GM12891 (cell line): ENCODE measurements around the gene LAMB4.

Source experiments
- DNase-seq: peaks from one replicate; pipeline ENCODE4 v3.0.0; 2011; ENCODE audit warnings: low spot score; ENCODE audit not compliant: insufficient read length
- FAIRE-seq: peaks from 2 replicates; lab custom pipeline; 2011; peaks lifted over from hg19 to GRCh38; lab: Jason Lieb, UNC
- PAX5 ChIP-seq: IDR thresholded peaks from 2 replicates; pipeline ENCODE4 v1.6.1; 2011; ENCODE audit warnings: low read length, moderate library complexity, mild to moderate bottlenecking; ENCODE audit not compliant: insufficient read depth, severe bottlenecking
- POLR2A ChIP-seq: IDR thresholded peaks from 2 replicates; pipeline ENCODE4 v1.6.1; 2011; ENCODE audit warnings: low read depth, low read length, control low read depth
- POLR2AphosphoS5 ChIP-seq: IDR thresholded peaks from 2 replicates; pipeline ENCODE4 v1.6.1; 2011; ENCODE audit warnings: low read depth, low read length, control low read depth
- POU2F2 ChIP-seq: IDR thresholded peaks from 2 replicates; pipeline ENCODE4 v1.6.1; 2011; ENCODE audit warnings: low read depth, mild to moderate bottlenecking, control low read depth, low read length, moderate library complexity
- SPI1 ChIP-seq: IDR thresholded peaks from 2 replicates; pipeline ENCODE4 v1.6.1; 2011; ENCODE audit warnings: low read depth, low read length, control low read depth
- TAF1 ChIP-seq: IDR thresholded peaks from 2 replicates; pipeline ENCODE4 v1.6.1; 2011; ENCODE audit warnings: low read depth, low read length, control low read depth

The LAMB4 gene

GRCh38 chr7:108073305-108074070, 56.7 kb downstream of the LAMB4 start:
- no peak for FAIRE-seq

GRCh38 chr7:108072739-108073138, 57.4 kb downstream of the LAMB4 start:
- DNase-seq (no peak), FAIRE-seq (no peak)
- TF ChIP-seq TAF1 (no peak), POLR2AphosphoS5 (no peak), SPI1 (no peak), POU2F2 (no peak), POLR2A (no peak), PAX5 (no peak)

More at GRCh38 chr7:108073305-108074070, 56.7 kb downstream of the LAMB4 start:
- no peak for DNase-seq
- TF ChIP-seq POLR2A (no peak), SPI1 (no peak), TAF1 (no peak), POU2F2 (no peak), POLR2AphosphoS5 (no peak), PAX5 (no peak)

- no peak for FAIRE-seq
- DNase-seq, result no peak
- TF ChIP-seq POLR2AphosphoS5 (no peak), SPI1 (no peak), POLR2A (no peak), TAF1 (no peak), PAX5 (no peak), POU2F2 (no peak)
These were observed 58.0 kb downstream of the LAMB4 start for GRCh38 chr7:108072116-108072515.

GRCh38 chr7:108071551-108071950, 58.6 kb downstream of the LAMB4 start:
- DNase-seq (no peak), FAIRE-seq (no peak)
- TF ChIP-seq SPI1 (no peak), POLR2A (no peak)

DNA sequence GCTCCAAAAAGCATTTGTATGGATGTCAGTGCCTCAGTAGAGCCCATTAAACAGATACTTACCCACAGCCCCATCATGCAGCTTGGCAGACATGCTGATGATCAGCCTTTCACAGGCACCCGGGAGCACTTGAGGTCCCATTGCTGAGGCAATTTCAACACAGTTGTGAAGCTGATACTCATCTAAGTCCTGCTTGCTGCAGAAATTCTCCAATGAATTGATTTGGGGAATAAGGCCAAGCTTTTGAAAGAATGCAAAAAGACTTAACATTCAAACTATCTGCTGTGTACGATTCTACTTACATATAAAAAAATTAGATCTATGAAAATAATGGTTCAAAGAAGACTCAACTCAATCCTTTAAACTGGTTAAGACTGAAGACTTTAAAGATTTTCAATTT, 60.5 kb downstream of the LAMB4 start:
- no peak for TF ChIP-seq TAF1
- no peak for TF ChIP-seq POU2F2
- TF ChIP-seq PAX5, result no peak
- TF ChIP-seq POLR2AphosphoS5, result no peak
- TF ChIP-seq SPI1, result no peak
- TF ChIP-seq POLR2A, result no peak
- FAIRE-seq (no peak), DNase-seq (no peak)

DNA sequence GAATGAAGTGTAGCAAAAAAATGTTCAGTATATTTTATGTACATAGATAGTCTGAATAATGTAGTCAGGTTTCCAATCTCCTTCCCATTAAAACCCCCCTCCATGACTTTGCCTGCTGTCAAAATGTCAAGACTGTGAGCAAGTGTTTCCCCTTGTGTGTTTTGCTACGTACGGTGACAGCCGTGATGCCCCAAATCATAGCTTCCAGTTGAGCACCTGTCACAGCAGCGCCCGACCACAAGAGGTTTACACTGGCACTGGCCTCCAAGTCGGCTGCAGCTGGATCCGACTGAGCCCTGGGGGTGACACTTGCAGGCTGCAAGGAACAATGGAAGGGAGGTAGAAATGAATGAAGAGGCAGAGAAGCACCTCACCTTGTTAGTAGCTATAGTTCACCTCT, 62.3 kb downstream of the LAMB4 start:
- FAIRE-seq, result no peak
- TF ChIP-seq SPI1 (no peak), POU2F2 (no peak), POLR2AphosphoS5 (no peak), TAF1 (no peak), PAX5 (no peak), POLR2A (no peak)
- DNase-seq, result no peak

- no peak for TF ChIP-seq TAF1
- no peak for TF ChIP-seq SPI1
- TF ChIP-seq POU2F2, result no peak
- no peak for TF ChIP-seq POLR2AphosphoS5
- no peak for TF ChIP-seq POLR2A
- TF ChIP-seq PAX5, result no peak
- FAIRE-seq (no peak), DNase-seq (no peak)
These were observed 63.7 kb downstream of the LAMB4 start for GRCh38 chr7:108066486-108066885.

DNA sequence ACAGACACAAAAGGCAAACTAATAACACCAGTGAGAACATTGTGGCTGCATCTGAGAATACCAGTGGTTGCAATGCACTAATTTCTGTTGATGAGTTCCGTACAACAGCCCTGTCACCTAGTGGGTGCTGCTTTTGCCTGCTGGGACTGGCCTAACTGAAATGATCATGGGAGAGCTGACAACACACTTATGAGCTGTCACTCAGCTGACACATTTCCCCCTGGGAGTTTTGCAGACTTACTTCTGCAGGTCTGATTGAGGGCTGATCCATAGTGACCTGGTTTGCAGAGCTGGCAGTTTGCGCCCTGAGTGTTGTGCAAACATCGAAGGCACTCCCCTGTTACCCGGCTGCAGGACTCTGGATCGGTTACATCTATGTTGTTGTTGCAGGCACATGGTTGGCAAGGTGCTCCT, 66.6 kb downstream of the LAMB4 start:
- DNase-seq, result no peak
- TF ChIP-seq POU2F2, result no peak
- no peak for TF ChIP-seq POLR2AphosphoS5
- no peak for TF ChIP-seq PAX5
- TF ChIP-seq SPI1, result 0 out of 2 replicates have a peak, but pooled peaks have one; percentile 3
- FAIRE-seq, result no peak

DNA sequence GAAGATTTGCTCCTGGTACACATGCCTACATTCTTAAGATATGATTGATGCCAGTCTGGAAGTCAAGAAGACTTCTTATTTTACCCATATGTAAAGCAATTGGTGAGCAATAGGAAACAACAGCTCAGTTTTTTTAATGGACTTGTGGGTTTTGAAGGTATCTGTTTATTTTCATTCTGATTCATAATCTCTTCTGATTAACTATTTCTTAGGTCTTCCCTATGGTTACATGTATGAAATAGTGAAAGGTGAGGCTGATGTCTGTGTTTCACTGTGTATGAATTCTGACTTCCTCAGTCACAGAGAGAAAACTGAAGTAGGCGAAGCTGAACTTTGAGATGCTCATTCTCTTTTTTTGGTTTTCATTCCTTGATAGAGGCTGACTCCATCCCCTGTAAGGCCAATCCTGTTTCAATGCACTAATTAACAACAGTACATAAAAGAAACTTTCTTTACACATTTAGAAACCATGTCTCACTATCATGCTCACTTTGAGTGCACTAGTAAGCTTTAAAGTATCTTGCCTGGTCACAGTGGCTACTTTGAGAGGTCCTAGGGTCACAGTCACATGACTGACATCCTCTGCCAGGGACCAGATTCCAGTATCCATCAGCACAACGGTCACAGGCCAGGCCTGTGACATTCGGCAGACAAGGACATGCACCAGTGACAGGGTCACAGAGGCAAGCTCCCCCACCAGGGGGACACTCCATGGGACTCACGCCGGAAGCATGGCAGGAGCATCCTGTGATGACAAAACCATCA, 67.7 kb downstream of the LAMB4 start:
- TF ChIP-seq POU2F2 (no peak), POLR2A (no peak), TAF1 (no peak), SPI1 (no peak), POLR2AphosphoS5 (no peak), PAX5 (no peak)
- FAIRE-seq (no peak), DNase-seq (no peak)

DNA sequence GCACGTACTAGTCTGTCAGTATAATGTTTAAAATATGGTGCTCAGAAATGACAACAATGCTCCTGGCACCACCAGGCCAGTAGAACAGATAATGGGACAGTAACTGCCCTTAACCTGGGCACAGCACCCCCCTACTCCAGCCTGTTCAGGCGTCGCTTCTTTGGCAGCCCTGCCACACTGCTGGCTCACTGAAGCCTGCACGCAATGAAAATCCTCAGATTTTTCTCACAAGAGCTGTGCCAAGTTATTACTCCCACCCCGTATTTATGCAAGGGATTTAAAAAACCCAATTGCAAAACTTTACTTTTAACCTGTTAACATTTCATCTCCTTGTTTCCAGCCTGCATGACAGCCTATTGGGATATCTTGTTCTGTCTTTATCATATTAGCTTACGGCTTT, 70.6 kb downstream of the LAMB4 start:
- no peak for DNase-seq
- no peak for FAIRE-seq
- TF ChIP-seq TAF1 (no peak), SPI1 (no peak), POLR2AphosphoS5 (no peak), POU2F2 (no peak), PAX5 (no peak), POLR2A (no peak)
